K562 (cell line): ENCODE results near the gene RAB7A. TPM values are rescaled to one million over a fixed set of nuclear protein-coding genes. Genes with fewer than 3 reads are reported as not detected.

Experiments
- ARID1B ChIP-seq: fragments of 450-650 bp; IDR thresholded peaks from 2 replicates; pipeline ENCODE4 v1.6.1; 2016; ENCODE audit warnings: antibody characterized with exemption, mild to moderate bottlenecking, inconsistent platforms
- CAMTA2 ChIP-seq: fragments of 250-450 bp; sonication (Bioruptor Pico); conservative IDR thresholded peaks from 2 replicates; pipeline ENCODE4 v1.5.1; 2022
- HDAC3 ChIP-seq: fragments of 450-650 bp; IDR thresholded peaks from 2 replicates; pipeline ENCODE4 v1.6.1; 2018; ENCODE audit warnings: borderline replicate concordance, mild to moderate bottlenecking, moderate library complexity; ENCODE audit not compliant: partially characterized antibody
- HNRNPK ChIP-seq: fragments of 200-400 bp; formaldehyde crosslinking; IDR thresholded peaks from one replicate; pipeline ENCODE4 v1.6.1; 2018; ENCODE audit warnings: mild to moderate bottlenecking, low read depth, low read length; ENCODE audit not compliant: poor library complexity, severe bottlenecking
- HNRNPLL ChIP-seq: fragments of 200-400 bp; formaldehyde crosslinking; IDR thresholded peaks from 2 replicates; pipeline ENCODE4 v1.6.1; 2017; ENCODE audit warnings: low read length, low read depth, mild to moderate bottlenecking; ENCODE audit not compliant: poor library complexity, severe bottlenecking
- MEF2D ChIP-seq: conservative IDR thresholded peaks from 2 replicates; pipeline ENCODE4 v1.6.1; 2016; ENCODE audit warnings: low read depth, missing genetic modification characterization, missing compliant biosample characterization
- NBN ChIP-seq: fragments of 450-650 bp; IDR thresholded peaks from 2 replicates; pipeline ENCODE4 v1.6.1; 2016; ENCODE audit warnings: low read depth, mild to moderate bottlenecking
- NEUROD1 ChIP-seq: fragments of 150-350 bp; IDR thresholded peaks from 2 replicates; pipeline ENCODE4 v1.6.1; 2014; ENCODE audit warnings: borderline replicate concordance, low read length, low read depth; ENCODE audit not compliant: partially characterized antibody
- POU5F1 ChIP-seq: fragments of 150-350 bp; IDR thresholded peaks from 2 replicates; pipeline ENCODE4 v1.6.1; 2014; ENCODE audit warnings: borderline replicate concordance, low read length, low read depth, mild to moderate bottlenecking; ENCODE audit not compliant: partially characterized antibody
- TAF1 ChIP-seq: IDR thresholded peaks from 2 replicates; pipeline ENCODE4 v1.6.1; 2011; ENCODE audit warnings: mild to moderate bottlenecking, low read length, moderate library complexity; ENCODE audit not compliant: insufficient read depth, control insufficient read depth, severe bottlenecking; ENCODE audit errors: extremely low read depth
- TBP ChIP-seq: optimal IDR thresholded peaks from 2 replicates; pipeline ENCODE3; 2011; ENCODE audit warnings: low read depth, low read length, improper control_type of control experiment
- ZNF408 ChIP-seq: fragments of 250-450 bp; sonication (Bioruptor Pico); IDR thresholded peaks from 2 replicates; pipeline ENCODE4 v1.4.0; 2020; ENCODE audit warnings: low read depth, mild to moderate bottlenecking, moderate library complexity
- ZNF551 ChIP-seq: fragments of 250-450 bp; sonication (Bioruptor Pico); IDR thresholded peaks from 2 replicates; pipeline ENCODE4 v1.5.0; 2021; ENCODE audit warnings: mild to moderate bottlenecking, moderate library complexity
- polyA plus RNA-seq, 8 experiments: library from polyadenylated mRNA; depleted of rRNA in 4 of 8; stranded (reverse) in 5 of 8; unstranded in 3 of 8; fragments of >200 nt; fragmentation: Nextera tagmentation in 2 of 8; fragmentation: Illumina TruSeq in 1 of 8; extraction: Ambion mirVana in 2 of 8; extraction: Trizol in 1 of 8; gene quantifications; 2 replicates each; pipeline versions ENCODE4 v1.2.1 to v1.2.3, GENCODE V29; 2011 to 2014; ENCODE audit warnings: inconsistent platforms in 1 of 8, missing spikeins in 1 of 8
- total RNA-seq, 7 experiments: library from RNA; depleted of rRNA in 6 of 7; stranded (reverse); fragments of >200 nt in 6 of 7; fragmentation: Illumina TruSeq in 2 of 7; extraction: Trizol in 2 of 7; gene quantifications; 2 replicates each; pipeline versions ENCODE4 v1.2.1 to v1.2.3, GENCODE V29; 2011 to 2021; ENCODE audit warnings: low replicate concordance in 1 of 7
- TF ChIP-seq, protein P1 (sequence below), 2 experiments: fragments of 450-650 bp in 1 of 2; sonication (generic) in 1 of 2; formaldehyde crosslinking; conservative IDR thresholded peaks; 2 replicates each; pipeline versions ENCODE4 v1.4.0 to v1.8.1; 2020 to 2022; ENCODE audit warnings: mild to moderate bottlenecking in 1 of 2, missing genetic modification reagents in 1 of 2
- TF ChIP-seq, protein P2 (sequence below): fragments of 150-350 bp; conservative IDR thresholded peaks from 2 replicates; pipeline ENCODE4 v1.6.1; 2014; ENCODE audit warnings: low read length
- TF ChIP-seq, protein P3 (sequence below): sonication (generic); formaldehyde crosslinking; IDR thresholded peaks from 2 replicates; pipeline ENCODE4 v1.8.0; 2023; ENCODE audit warnings: mild to moderate bottlenecking, missing genetic modification reagents
- TF ChIP-seq, protein P4 (sequence below): sonication (generic); formaldehyde crosslinking; IDR thresholded peaks from 2 replicates; pipeline ENCODE4 v1.5.0; 2020; ENCODE audit warnings: missing genetic modification reagents

RAB7A gene
- total and polyA plus RNA-seq, 9 of the 15 experiments (the other 6 are each of a cell fraction or from before 2014, with no cell fraction given) = 30.9 to 204 (median 72.8) TPM

DNA sequence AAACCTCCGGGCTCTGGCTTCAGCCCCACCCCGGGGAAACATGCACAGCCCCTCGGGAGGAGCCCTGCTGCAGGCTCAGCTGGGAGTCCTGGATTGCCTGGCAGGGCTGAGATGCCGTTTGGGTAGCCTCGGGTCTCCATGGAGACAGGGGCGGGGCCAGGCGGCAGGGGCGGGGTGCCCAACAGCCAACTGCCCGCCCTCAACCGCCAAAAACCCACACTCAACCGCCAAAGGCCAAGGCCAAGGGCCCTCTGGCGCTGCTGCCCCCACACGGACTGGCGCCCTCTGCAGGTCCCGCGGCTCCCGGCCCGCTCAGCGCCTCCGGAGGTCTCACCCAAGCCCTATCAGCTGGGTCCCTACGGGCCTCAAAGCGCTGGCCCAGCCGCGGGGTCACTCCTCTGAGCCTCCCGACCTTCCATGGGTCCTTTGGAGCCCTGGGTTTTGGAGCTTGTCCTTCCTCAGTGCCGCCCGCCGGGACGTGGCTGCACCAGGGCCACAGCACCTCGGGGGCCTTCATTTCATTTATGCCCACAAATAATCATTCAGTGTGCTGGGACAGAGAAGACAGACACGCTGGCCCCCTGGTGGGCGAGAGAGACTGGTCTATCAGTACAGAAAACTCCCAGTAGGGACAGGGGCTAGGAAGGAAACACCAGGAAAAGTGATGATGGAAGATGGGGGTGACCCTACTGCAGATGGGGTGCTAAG is 119.9 kb downstream of the RAB7A start (continued):
- TF ChIP-seq MEF2D (tag) (no peak), ZNF408 (no peak), ZNF551 (CRISPR knock-in tag) (no peak), NBN (no peak), TAF1 (peak; percentile 33), CAMTA2 (CRISPR knock-in tag) (no peak), HNRNPLL (no peak), HNRNPK (no peak), ARID1B (peak; percentile 45; the same call in 1 of the 2 replicates), HDAC3 (no peak), POU5F1 (no peak), NEUROD1 (no peak), TBP (peak; percentile 40)
- TF ChIP-seq, protein P1, sequence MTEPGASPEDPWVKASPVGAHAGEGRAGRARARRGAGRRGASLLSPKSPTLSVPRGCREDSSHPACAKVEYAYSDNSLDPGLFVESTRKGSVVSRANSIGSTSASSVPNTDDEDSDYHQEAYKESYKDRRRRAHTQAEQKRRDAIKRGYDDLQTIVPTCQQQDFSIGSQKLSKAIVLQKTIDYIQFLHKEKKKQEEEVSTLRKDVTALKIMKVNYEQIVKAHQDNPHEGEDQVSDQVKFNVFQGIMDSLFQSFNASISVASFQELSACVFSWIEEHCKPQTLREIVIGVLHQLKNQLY (CRISPR knock-in tag; conservative IDR thresholded peaks at IDR 0.05) = no peak
- TF ChIP-seq, protein P2, sequence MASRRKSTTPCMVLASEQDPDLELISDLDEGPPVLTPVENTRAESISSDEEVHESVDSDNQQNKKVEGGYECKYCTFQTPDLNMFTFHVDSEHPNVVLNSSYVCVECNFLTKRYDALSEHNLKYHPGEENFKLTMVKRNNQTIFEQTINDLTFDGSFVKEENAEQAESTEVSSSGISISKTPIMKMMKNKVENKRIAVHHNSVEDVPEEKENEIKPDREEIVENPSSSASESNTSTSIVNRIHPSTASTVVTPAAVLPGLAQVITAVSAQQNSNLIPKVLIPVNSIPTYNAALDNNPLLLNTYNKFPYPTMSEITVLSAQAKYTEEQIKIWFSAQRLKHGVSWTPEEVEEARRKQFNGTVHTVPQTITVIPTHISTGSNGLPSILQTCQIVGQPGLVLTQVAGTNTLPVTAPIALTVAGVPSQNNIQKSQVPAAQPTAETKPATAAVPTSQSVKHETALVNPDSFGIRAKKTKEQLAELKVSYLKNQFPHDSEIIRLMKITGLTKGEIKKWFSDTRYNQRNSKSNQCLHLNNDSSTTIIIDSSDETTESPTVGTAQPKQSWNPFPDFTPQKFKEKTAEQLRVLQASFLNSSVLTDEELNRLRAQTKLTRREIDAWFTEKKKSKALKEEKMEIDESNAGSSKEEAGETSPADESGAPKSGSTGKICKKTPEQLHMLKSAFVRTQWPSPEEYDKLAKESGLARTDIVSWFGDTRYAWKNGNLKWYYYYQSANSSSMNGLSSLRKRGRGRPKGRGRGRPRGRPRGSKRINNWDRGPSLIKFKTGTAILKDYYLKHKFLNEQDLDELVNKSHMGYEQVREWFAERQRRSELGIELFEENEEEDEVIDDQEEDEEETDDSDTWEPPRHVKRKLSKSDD = peak; percentile 72; the same call in 1 of the 2 replicates
- TF ChIP-seq, protein P3, sequence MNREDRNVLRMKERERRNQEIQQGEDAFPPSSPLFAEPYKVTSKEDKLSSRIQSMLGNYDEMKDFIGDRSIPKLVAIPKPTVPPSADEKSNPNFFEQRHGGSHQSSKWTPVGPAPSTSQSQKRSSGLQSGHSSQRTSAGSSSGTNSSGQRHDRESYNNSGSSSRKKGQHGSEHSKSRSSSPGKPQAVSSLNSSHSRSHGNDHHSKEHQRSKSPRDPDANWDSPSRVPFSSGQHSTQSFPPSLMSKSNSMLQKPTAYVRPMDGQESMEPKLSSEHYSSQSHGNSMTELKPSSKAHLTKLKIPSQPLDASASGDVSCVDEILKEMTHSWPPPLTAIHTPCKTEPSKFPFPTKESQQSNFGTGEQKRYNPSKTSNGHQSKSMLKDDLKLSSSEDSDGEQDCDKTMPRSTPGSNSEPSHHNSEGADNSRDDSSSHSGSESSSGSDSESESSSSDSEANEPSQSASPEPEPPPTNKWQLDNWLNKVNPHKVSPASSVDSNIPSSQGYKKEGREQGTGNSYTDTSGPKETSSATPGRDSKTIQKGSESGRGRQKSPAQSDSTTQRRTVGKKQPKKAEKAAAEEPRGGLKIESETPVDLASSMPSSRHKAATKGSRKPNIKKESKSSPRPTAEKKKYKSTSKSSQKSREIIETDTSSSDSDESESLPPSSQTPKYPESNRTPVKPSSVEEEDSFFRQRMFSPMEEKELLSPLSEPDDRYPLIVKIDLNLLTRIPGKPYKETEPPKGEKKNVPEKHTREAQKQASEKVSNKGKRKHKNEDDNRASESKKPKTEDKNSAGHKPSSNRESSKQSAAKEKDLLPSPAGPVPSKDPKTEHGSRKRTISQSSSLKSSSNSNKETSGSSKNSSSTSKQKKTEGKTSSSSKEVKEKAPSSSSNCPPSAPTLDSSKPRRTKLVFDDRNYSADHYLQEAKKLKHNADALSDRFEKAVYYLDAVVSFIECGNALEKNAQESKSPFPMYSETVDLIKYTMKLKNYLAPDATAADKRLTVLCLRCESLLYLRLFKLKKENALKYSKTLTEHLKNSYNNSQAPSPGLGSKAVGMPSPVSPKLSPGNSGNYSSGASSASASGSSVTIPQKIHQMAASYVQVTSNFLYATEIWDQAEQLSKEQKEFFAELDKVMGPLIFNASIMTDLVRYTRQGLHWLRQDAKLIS (CRISPR knock-in tag) = no peak
- TF ChIP-seq, protein P4, sequence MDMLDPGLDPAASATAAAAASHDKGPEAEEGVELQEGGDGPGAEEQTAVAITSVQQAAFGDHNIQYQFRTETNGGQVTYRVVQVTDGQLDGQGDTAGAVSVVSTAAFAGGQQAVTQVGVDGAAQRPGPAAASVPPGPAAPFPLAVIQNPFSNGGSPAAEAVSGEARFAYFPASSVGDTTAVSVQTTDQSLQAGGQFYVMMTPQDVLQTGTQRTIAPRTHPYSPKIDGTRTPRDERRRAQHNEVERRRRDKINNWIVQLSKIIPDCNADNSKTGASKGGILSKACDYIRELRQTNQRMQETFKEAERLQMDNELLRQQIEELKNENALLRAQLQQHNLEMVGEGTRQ (CRISPR knock-in tag) = no peak
